Tongue (tissue), 2 donors: Measurements from ENCODE around the gene LSM7. TPM values are rescaled to one million over a fixed set of nuclear protein-coding genes. Genes with fewer than 3 reads are reported as not detected.

ENCODE experiments used
- DNase-seq: peaks from one replicate; pipeline ENCODE4 v3.0.0-alpha.2; 2015
- total RNA-seq: library from RNA; depleted of rRNA; stranded (reverse); fragments of >200 nt; gene quantifications from one replicate; pipeline ENCODE4 v1.2.3, GENCODE V29; 2014

The LSM7 gene
- total RNA-seq, 1 donor from 2014 or later: 88.5 TPM

DNA sequence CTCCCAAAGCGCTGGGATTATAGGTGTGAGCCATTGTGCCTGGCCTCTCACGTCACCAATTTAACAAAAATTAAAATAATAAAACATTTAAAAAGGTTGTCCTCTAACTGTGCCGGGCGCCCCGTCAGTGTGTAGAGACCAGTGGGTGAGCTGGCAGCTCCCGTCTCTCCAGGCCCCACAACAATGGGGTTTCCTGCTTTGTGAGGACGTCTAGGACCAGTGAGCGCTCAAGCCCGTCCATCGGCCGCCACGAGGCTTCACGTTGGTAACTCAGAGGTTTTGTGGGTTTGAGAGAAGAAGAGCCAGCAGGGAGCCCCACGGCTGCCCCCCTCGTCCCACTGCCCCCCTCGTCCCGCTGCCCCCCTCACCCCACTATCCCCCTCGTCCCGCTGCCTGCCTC lies 4.7 kb downstream of the LSM7 start:
- DNase-seq: no peak

DNA sequence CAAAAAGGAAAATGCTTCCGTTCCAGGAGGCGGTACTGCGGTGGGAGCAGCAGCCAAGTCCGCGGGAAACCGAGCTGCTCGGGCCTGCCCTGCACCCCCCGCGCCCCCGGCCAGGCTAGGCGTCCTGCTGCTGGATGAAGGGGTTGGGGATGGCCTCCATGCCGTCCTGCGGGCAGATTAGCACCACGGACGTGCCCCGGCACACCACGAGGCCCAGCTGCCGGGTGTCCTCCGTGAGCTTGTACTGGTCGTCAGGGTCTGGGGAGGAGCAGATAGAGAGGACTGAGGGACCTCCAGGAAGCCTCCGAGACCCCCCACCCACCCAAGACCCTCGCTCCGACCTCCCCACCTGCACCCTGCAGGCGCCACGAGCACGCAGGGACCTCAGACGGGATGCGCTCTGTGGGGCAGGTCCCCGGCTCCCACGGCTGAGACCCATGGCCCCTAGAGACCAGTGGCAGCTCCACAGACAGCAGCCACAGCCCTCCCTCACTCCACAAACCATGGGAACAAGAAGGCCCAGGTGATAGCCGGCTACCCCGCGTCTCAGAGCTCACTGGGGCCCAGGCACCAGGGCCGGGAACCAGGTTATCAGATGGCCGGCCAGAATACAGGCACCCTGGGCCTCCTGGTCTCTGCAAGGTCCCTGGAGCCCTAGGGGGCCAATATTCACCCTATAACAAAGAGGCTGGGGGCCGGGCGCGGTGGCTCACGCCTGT lies 6.7 kb downstream of the LSM7 start:
- DNase-seq: no peak

GRCh38 chr19:2320939-2321338 lies 7.4 kb downstream of the LSM7 start:
- DNase-seq: no peak

DNA sequence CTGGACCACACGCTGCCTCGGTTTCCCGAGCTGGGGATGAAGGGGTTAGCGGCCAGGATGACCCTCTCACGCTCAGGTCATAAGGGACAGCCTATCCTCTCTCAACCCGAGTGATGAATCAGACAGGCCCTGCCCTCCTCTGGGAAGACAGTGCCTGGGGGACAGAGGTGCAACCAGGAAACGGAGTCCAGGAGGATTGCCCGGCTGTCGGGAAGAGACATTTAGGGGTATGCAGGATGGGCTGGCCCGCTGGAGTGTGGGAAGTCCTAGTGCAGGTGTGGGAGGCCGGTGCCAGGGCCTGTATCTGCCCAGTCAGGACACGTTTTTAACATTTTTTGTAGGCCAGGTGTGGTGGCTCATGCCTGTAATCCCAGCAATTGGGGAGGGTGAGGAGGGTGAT lies 8.3 kb downstream of the LSM7 start:
- no peak for DNase-seq

- no peak for DNase-seq
Measured at GRCh38 chr19:2319551-2319950, 8.8 kb downstream of the LSM7 start.

GRCh38 chr19:2318923-2319322 lies 9.5 kb downstream of the LSM7 start:
- no peak for DNase-seq

- DNase-seq: no peak
Measured at GRCh38 chr19:2317756-2318155, 10.6 kb downstream of the LSM7 start.

DNA sequence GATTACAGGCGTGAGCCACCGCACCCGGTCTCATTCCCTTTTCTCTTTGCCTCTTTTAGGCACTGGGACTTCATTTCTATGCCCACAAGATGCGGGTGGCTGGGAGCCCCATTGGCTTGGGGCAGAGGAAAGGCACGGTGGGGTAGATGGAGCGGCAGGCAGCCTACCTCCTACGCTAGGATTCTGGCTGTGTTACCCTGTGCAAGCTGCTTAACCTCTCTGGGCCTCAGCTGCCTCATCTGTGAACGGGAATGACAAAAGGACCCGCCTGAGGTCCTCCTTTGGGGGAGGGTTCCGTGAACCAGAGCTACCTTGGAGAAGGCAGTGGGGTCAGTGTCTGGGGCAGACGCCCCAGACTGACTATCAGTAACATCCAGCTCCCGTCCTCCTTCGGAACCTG lies 11.1 kb downstream of the LSM7 start:
- DNase-seq: no peak

DNA sequence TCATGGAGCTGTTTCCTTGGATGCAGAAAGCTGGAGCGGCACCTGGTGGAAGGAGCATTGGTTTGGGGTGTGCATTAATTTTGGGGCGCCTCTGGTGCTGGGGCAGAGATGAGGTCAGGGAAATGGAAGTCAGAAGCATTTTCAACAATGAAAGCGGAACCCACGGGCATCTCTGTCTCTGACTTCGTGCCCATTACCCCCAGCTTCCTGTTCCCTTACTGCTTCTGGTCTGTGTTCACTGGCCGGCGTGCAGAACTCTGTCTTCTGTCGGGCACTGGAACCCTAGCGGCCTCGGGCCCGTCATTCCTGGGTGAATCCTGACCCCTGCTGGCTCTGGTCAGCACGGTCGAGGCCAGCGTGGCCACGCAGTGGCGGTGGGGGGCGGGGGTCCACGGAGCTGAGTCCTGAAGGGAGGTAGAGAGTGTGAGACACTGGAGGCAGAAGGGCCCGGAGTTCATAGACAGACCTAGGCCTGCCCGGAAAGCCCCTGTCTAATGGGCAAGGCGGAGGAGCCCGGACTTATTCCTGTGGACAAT lies 12.5 kb downstream of the LSM7 start:
- DNase-seq: peak; percentile 69

DNA sequence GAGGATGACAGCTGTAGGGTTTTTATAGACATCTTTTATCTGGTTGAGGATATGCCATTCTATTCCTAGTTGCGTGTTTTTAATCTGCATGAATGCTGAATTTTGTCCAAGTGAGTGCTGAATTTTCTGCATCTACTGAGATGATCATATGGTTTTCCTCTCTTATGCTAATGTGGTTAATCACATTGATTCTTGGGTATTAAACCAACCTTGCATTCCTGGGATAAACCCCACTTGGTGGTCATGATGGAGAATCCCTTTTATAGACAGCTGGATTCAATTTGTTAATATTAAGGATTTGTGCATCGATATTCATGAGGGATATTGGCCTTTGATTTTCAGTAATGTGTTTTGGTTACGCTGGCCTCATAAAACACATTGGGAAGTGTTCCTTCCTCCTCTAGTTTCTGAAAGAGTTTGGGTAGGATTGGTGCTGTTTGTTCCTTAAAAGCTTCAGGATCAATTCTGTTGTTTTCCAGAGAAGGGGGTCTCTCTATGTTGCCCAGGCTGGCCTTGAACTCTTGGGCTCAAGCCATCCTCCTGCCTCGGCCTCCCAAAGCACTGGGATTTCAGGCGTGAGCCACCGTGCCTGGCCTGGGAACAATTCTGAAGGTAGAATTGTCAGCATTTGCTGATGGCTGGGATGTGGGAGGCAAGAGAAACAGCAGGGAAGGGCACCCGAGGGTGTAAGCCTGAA lies 13.1 kb downstream of the LSM7 start:
- DNase-seq: no peak

DNA sequence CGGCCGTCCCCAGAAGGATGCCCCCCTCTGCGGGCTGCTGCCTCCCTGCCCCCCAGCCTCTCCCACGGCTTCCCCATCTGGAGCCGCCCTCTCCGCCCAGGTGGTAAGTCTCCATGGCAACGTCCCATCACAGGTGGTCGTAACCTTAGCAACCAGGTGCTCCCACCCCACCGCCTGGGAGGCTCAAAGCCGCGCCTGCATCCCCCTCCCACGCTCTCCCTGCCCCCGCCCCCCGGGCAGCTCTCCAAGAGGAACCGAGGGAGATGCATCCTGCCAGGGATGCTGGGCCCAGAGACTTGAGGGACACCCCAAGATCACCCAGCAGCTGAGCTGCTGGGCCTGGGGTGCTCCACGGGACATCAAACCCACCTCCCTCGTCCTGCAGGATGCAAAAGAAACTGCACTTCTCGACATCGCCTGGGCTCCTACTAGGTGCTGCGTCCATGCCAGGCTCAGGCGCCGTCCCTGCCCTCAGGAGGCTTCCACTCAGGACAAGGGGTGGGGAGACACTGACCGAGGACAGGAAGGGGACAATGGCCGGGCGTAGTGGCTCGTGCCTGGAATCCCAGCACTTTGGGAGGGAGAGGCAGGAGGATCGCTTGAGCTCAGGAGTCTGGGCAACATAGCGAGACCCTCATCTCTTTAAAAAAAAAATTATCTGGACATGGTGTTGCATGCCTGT lies 15.4 kb downstream of the LSM7 start:
- no peak for DNase-seq

GRCh38 chr19:2311093-2311492 lies 17.3 kb downstream of the LSM7 start:
- DNase-seq: no peak

DNA sequence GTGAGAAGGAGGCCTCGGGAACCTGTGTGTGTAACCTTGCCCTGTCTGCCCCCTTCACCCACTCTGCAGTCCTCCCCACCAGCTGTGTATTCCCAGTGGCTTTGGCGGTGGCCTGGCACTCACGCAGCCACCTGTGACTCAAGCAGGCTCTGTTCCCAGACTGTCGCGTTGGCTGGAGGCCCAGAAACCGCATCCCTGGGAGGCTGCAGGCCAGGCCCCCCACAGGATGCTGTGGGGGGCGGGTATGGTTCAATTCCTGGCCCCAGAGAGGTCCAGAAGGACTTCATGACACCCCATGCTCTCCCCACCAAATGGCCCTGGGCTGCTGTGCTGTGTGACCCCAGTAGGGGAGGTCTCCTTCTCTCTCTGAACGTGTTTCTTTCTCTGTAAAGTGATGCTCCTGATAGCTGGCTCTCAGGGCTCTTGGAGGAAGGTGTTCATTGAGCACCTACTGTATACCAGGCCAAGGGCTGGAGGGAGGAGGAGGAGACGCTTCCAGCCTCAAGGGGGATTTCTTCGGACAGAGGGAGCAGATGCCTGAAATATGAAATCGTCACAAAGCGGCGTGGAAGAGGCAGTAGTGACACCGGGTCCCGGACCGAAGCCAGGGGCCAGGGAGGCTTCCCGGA lies 18.5 kb downstream of the LSM7 start:
- peak; percentile 66 for DNase-seq

GRCh38 chr19:2308114-2308556 lies 20.3 kb downstream of the LSM7 start, which contains the start of gene LINGO3:
Gene LINGO3 (minus strand): TSS chr19:2308154. CDS start chr19:2291776, 16,378 bp downstream.
- no peak for DNase-seq

DNA sequence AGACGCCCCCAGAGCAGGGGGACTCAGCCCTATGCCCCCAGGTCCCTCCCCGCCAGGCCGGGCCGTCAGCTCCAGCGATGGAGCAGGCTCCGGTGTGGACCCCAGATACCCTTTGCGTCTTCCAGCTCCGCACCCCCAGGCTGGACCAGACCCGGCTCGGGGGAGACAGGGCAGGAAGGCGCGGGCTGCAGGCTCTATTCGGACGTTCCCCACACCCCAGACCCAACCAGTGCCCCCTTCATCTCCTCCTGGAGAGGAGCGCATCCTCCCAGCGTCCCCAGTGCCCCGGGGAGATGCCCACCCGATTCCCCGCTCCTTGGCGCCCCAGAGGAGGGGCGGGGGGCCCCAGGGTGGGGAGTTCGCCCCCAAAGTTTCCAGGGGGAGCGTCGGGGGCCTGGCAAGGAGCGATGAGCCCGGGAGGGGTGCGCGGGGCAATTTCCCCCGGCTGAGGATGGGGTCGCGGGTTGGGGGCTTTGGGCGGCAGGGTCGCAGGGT lies 20.8 kb downstream of the LSM7 start:
- DNase-seq: no peak

DNA sequence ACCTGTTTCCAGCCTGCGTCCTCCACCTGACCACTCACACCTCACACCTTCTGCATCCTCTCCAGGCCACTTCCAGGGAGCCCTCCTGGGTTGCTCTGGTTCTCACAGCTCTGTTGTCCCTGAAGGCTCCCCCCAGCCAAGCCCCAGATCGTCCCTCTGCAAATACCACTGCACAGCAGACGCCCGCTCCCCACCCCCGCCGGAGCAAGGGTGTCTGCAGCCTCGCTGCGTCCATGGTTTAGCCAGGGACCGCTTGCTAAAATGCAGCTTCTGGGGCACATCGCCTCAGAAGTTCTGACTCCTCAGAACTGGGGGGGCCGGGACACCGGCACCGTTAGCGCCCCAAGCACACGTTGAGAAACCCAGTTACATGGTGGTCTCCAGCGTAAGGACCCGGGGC lies 21.4 kb downstream of the LSM7 start:
- DNase-seq: no peak

GRCh38 chr19:2306281-2306806 lies 22.0 kb downstream of the LSM7 start:
- DNase-seq: no peak

GRCh38 chr19:2305452-2306280 lies 22.7 kb downstream of the LSM7 start:
- DNase-seq: no peak

GRCh38 chr19:2303211-2303798 lies 25.1 kb downstream of the LSM7 start:
- no peak for DNase-seq

DNA sequence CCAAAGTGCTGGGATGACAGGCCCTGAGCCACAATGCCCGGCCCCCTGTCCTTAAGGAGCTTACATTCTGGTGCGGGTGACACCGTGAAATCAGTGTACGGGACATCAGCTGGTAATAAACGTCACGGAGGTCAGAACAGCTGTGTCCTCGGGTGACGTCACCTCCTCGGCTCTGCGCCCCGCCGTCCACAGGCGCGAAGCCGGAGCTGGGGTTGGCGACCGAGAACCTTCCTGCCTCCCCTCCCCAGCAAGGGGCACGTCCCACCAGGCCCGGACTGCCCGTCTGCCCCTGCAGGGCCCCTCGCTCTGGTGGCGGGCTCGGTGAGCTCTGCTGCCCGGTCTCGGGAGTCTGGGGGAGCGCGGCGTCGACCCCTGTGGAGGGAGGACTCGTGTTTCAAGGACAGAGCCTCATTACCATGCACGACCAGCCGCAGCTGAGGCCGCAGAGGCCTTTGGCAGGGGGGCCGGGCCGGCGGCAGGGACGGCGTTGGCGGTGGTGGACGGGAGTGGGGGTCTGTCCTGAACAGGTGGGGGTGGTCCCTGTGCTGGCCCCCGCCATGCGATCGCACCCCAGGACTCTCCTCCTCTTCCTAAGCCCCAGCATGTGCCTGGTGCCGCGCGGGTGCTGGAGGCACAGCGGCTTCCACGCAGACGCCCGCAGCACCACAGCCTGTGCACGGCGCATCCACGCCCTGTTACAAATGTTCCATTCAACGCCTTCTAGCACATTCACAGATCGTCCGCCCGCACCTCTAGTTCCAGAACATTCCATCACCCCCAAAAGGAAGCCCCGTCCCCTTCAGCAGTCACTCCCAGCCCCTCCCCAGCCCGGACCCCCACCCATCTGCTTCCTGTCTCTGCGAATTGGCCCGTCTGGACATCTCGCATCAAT lies 25.8 kb downstream of the LSM7 start:
- DNase-seq: peak; percentile 84
